GM12878 (cell line): Measurements from ENCODE around the gene ENPP7. TPM values are rescaled to one million over a fixed set of nuclear protein-coding genes. Genes with fewer than 3 reads are reported as not detected.

ENCODE experiments used
- ATAC-seq: fragments of 200-7000 bp; cut with Tn5 transposase; 3 replicates; pipeline ENCODE4 v1.9.1; 2020; ENCODE audit warnings: mild to moderate bottlenecking, moderate library complexity
- BruUV-seq: library from RNA; stranded (reverse); fragments of 400-500 nt; replicated peaks from 2 replicates; lab custom pipeline; 2021; lab: Mats Ljungman, UMichigan
- CTCF ChIA-PET: fragments of 300-600 bp; sonication (Branson Sonifier 250); formaldehyde crosslinking; extraction: SDS; loops from one replicate; lab custom pipeline; 2021; ENCODE audit warnings: inconsistent platforms; lab: Yijun Ruan, JAX
- POLR2A ChIA-PET: fragments of 350-600 bp; formaldehyde crosslinking; extraction: SDS; loops from one replicate; lab custom pipeline; 2021; ENCODE audit warnings: inconsistent platforms; lab: Charles Lee
- RAD21 ChIA-PET: fragments of 300-600 bp; sonication (Branson Sonifier 250); formaldehyde crosslinking; loops from one replicate; lab custom pipeline; 2023; ENCODE audit warnings: antibody characterized with exemption; ENCODE audit not compliant: unreplicated experiment; lab: Charles Lee
- SMC1A ChIA-PET: fragments of 300-600 bp; sonication (Branson Sonifier 250); formaldehyde crosslinking; loops from one replicate; lab custom pipeline; 2023; ENCODE audit not compliant: unreplicated experiment, uncharacterized antibody; lab: Charles Lee
- DNase-seq: peaks from one replicate; pipeline ENCODE4 v3.0.0-alpha.2; 2011; ENCODE audit warnings: low read depth, low spot score
- FAIRE-seq: peaks from 3 replicates; lab custom pipeline; 2011; peaks lifted over from hg19 to GRCh38; lab: Jason Lieb, UNC
- H2AFZ ChIP-seq: 2 replicates; pipeline ENCODE4 v1.6.0; 2011; ENCODE audit warnings: low read depth, low read length, control low read depth; ENCODE audit not compliant: control insufficient read depth
- H3K27ac ChIP-seq: 2 replicates; pipeline ENCODE4 v1.5.1; 2011; ENCODE audit warnings: control low read depth; ENCODE audit not compliant: control insufficient read depth, insufficient read depth
- H3K27me3 ChIP-seq, 2 experiments: replicated peaks in 1 of 2; 2 replicates each; pipeline versions ENCODE4 v1.6.0 to v1.6.1; 2011; ENCODE audit warnings: low read length in 1 of 2; ENCODE audit not compliant: control insufficient read depth in 2 of 2, insufficient read depth in 2 of 2
- H3K36me3 ChIP-seq, 2 experiments: 2 replicates each; pipeline ENCODE4 v1.5.1; 2011; ENCODE audit warnings: low read length in 1 of 2; ENCODE audit not compliant: control insufficient read depth in 2 of 2, insufficient read depth in 2 of 2
- H3K4me1 ChIP-seq: 2 replicates; pipeline ENCODE4 v1.6.1; 2011; ENCODE audit warnings: mild to moderate bottlenecking, low read length, moderate library complexity, mixed read lengths; ENCODE audit not compliant: control insufficient read depth, insufficient read depth
- H3K4me2 ChIP-seq: 2 replicates; pipeline ENCODE4 v1.6.0; 2011; ENCODE audit warnings: control low read depth; ENCODE audit not compliant: control insufficient read depth, insufficient read depth
- H3K4me3 ChIP-seq: fragments of 200-600 bp; sonication (generic); 2 replicates; pipeline ENCODE4 v1.5.1; 2016
- H3K79me2 ChIP-seq: 2 replicates; pipeline ENCODE4 v1.6.0; 2011; ENCODE audit warnings: low read length; ENCODE audit not compliant: control insufficient read depth, insufficient read depth
- H3K9ac ChIP-seq: 2 replicates; pipeline ENCODE4 v1.8.0; 2011; ENCODE audit warnings: low read length, control low read depth, mixed read lengths; ENCODE audit not compliant: control insufficient read depth, insufficient read depth
- H3K9me3 ChIP-seq: replicated peaks from 3 replicates; pipeline ENCODE4 v1.5.1; 2011; ENCODE audit warnings: mild to moderate bottlenecking, low read length; ENCODE audit not compliant: control insufficient read depth, insufficient read depth
- H4K20me1 ChIP-seq: 2 replicates; pipeline ENCODE4 v1.6.0; 2011; ENCODE audit not compliant: control insufficient read depth, insufficient read depth
- BMI1 ChIP-seq: fragments of 450-650 bp; IDR thresholded peaks from 2 replicates; pipeline ENCODE4 v1.6.1; 2016; ENCODE audit warnings: mild to moderate bottlenecking, moderate library complexity, borderline replicate concordance
- EZH2 ChIP-seq: IDR thresholded peaks from 2 replicates; pipeline ENCODE4 v1.6.1; 2012; ENCODE audit warnings: low read depth, mild to moderate bottlenecking, control low read depth, inconsistent platforms, low read length, borderline replicate concordance; ENCODE audit not compliant: control insufficient read depth
- MAX ChIP-seq: IDR thresholded peaks from 2 replicates; pipeline ENCODE4 v1.6.1; 2012; ENCODE audit warnings: low read depth, low read length, improper control_type of control experiment
- NFYA ChIP-seq: IDR thresholded peaks from 2 replicates; pipeline ENCODE4 v1.6.1; 2011; ENCODE audit warnings: low read depth, mild to moderate bottlenecking, low read length, improper control_type of control experiment, borderline replicate concordance
- SREBF1 ChIP-seq: IDR thresholded peaks from 2 replicates; pipeline ENCODE4 v1.6.1; 2012; ENCODE audit warnings: mild to moderate bottlenecking, low read length
- WGBS: methylation state at CpG from one replicate; pipeline ENCODE4 v1.1.6; 2016; ENCODE audit warnings: low lambda C conversion rate; ENCODE audit not compliant: insufficient replicate concordance, insufficient coverage; ENCODE audit errors: missing lambda C conversion rate; 5-methylcytosine and 5-hydroxymethylcytosine counted together
- in situ Hi-C: fragments of 300-500 bp; cut with MboI; formaldehyde crosslinking; loops from 9 replicates; pipeline ENCODE4 v1.14.3; 2018; ENCODE audit warnings: mixed read lengths
- intact Hi-C: fragments of 100-400 bp; cut with micrococcal nuclease; formaldehyde crosslinking; loops from one replicate; pipeline ENCODE4 v1.14.2; 2022; ENCODE audit not compliant: unreplicated experiment
- polyA plus RNA-seq, 11 experiments: library from polyadenylated mRNA; depleted of rRNA in 4 of 11; unstranded in 6 of 11; stranded (reverse) in 5 of 11; fragments of >200 nt; fragmentation: Nextera tagmentation in 4 of 11; fragmentation: Illumina TruSeq in 1 of 11; extraction: Ambion mirVana in 4 of 11; extraction: Trizol in 1 of 11; gene quantifications; 1 replicate in 1 of 11; 2 replicates in 10 of 11; pipeline versions ENCODE4 v1.2.1 to v1.2.3, GENCODE V29; 2011 to 2016; ENCODE audit warnings: inconsistent platforms in 2 of 11, missing spikeins in 2 of 11, low read depth in 1 of 11
- total RNA-seq, 4 experiments: library from RNA; depleted of rRNA in 3 of 4; stranded (reverse); fragments of >200 nt in 3 of 4; fragmentation: Illumina TruSeq in 1 of 4; extraction: Trizol in 1 of 4; gene quantifications; 2 replicates each; pipeline versions ENCODE4 v1.2.1 to v1.2.3, GENCODE V29; 2013 to 2021
- TF ChIP-seq, protein P1 (sequence below), 3 experiments: IDR thresholded peaks in 2 of 3; conservative IDR thresholded peaks in 1 of 3; 2 replicates each; pipeline ENCODE4 v1.5.1; 2011; ENCODE audit warnings: low read depth in 3 of 3, low read length in 3 of 3, mild to moderate bottlenecking in 3 of 3, control low read depth in 2 of 3, moderate library complexity in 2 of 3, inconsistent platforms in 1 of 3, mixed read lengths in 1 of 3; ENCODE audit not compliant: control insufficient read depth in 2 of 3, insufficient read depth in 1 of 3; ENCODE audit errors: extremely low read depth in 1 of 3

ENPP7 gene
- total and polyA plus RNA-seq, 10 of the 15 experiments (the other 5 are each of a cell fraction or from before 2014, with no cell fraction given) = 0.04 to 0.41 (median 0.18) TPM; not detected in 1

- TF ChIP-seq, protein P1, sequence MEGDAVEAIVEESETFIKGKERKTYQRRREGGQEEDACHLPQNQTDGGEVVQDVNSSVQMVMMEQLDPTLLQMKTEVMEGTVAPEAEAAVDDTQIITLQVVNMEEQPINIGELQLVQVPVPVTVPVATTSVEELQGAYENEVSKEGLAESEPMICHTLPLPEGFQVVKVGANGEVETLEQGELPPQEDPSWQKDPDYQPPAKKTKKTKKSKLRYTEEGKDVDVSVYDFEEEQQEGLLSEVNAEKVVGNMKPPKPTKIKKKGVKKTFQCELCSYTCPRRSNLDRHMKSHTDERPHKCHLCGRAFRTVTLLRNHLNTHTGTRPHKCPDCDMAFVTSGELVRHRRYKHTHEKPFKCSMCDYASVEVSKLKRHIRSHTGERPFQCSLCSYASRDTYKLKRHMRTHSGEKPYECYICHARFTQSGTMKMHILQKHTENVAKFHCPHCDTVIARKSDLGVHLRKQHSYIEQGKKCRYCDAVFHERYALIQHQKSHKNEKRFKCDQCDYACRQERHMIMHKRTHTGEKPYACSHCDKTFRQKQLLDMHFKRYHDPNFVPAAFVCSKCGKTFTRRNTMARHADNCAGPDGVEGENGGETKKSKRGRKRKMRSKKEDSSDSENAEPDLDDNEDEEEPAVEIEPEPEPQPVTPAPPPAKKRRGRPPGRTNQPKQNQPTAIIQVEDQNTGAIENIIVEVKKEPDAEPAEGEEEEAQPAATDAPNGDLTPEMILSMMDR (IDR thresholded peaks at IDR 0.05 in 2 of 3, conservative IDR thresholded peaks at IDR 0.05 in 1 of 3; ENCODE audit: control insufficient read depth in 2 of 3, extremely low read depth in 1 of 3, insufficient read depth in 1 of 3, low read depth in 3 of 3, low read length in 3 of 3) = peak; percentile 84 to 95 (median 89)
Measured at GRCh38 chr17:79741751-79742588, 11.2 kb downstream of the ENPP7 start (continued).

GRCh38 chr17:79742589-79742918, 11.8 kb downstream of the ENPP7 start:
- no peaks in the 10 kb centered on the region for H3K9me3 ChIP-seq

More at GRCh38 chr17:79742589-79742918, 11.8 kb downstream of the ENPP7 start:
- ChIA-PET POLR2A (no interaction called here), SMC1A (no interaction called here), RAD21 (no interaction called here), CTCF (interaction anchor here (0.7 to 1.5 kb wide), 7 partner anchors 9 to 252 kb away, joined by 3 to 16 read pairs (median 6); partner anchors contain the start of gene CBX2)
- 44% methylated on average over 1 of the region's 1 CpG for WGBS
- Histone ChIP-seq H2AFZ (no peak overlapping the region), H3K79me2 (no peaks in the 10 kb centered on the region), H4K20me1 (no peaks in the 10 kb centered on the region), H3K4me1 (peaks cover 10% of the 10 kb centered on the region), H3K36me3 (no peaks in the 10 kb centered on the region), H3K4me2 (no peak overlapping the region), H3K4me3 (no peak overlapping the region), H3K9ac (no peak overlapping the region), H3K27me3 (peaks cover 0 to 7% of the 10 kb centered on the region in 2 experiments; a peak in 2 of 4 replicates), H3K27ac (no peak overlapping the region)
- FAIRE-seq = no peak
- BruUV-seq = no TSS peak
- in situ Hi-C loops = no loop called here
- TF ChIP-seq BMI1 (no peak), NFYA (no peak), EZH2 (no peak), MAX (no peak), SREBF1 (no peak)
- no peak for DNase-seq
- intact Hi-C loops = no loop called here
- no peak for ATAC-seq
